Neural crest cell (in vitro differentiated cells): ENCODE measurements around the gene FEN1. TPM values are rescaled to one million over a fixed set of nuclear protein-coding genes. Genes with fewer than 3 reads are reported as not detected.

Experiments
- DNase-seq: peaks from one replicate; pipeline ENCODE4 v3.0.0; 2021; ENCODE audit warnings: low read depth, mixed read lengths, low spot score
- H3K27ac Mint-ChIP-seq: one replicate; pipeline ENCODE4 v1.8.0; 2021; ENCODE audit warnings: mild to moderate bottlenecking, mixed read lengths; ENCODE audit not compliant: unreplicated experiment
- H3K27me3 Mint-ChIP-seq: 2 replicates; pipeline ENCODE4 v1.8.0; 2021; ENCODE audit warnings: low read depth, mild to moderate bottlenecking, mixed read lengths
- H3K36me3 Mint-ChIP-seq: 2 replicates; pipeline ENCODE4 v1.8.0; 2021; ENCODE audit warnings: low read depth, mild to moderate bottlenecking, mixed read lengths
- H3K4me1 Mint-ChIP-seq: 2 replicates; pipeline ENCODE4 v1.8.0; 2021; ENCODE audit warnings: mixed read lengths
- H3K4me3 Mint-ChIP-seq: one replicate; pipeline ENCODE4 v1.8.0; 2021; ENCODE audit warnings: mild to moderate bottlenecking, mixed read lengths
- H3K9me3 Mint-ChIP-seq: 2 replicates; pipeline ENCODE4 v1.8.0; 2021; ENCODE audit warnings: mixed read lengths
- CTCF ChIP-seq: fragments of 200-600 bp; sonication (generic); conservative IDR thresholded peaks from 2 replicates; pipeline ENCODE4 v1.5.0; 2021; ENCODE audit warnings: antibody characterized with exemption, mild to moderate bottlenecking
- total RNA-seq: library from RNA; stranded (reverse); gene quantifications from 2 replicates; pipeline ENCODE4 v1.2.1, GENCODE V29; 2021

FEN1 gene
- total RNA-seq, 1 donor from 2014 or later: 99.6 TPM

GRCh38 chr11:61795876-61796526 is 3.3 kb downstream of the FEN1 start:
- Mint-ChIP-seq H3K27me3 (peaks cover 3% of the 10 kb centered on the region), H3K4me3 (peak overlapping the region; percentile 86), H3K4me1 (peaks cover 47% of the 10 kb centered on the region), H3K9me3 (no peaks in the 10 kb centered on the region), H3K36me3 (peaks cover 11% of the 10 kb centered on the region), H3K27ac (peak overlapping the region; percentile 9)
- no peak for TF ChIP-seq CTCF
- no peak for DNase-seq

- H3K36me3 Mint-ChIP-seq: peaks cover 11% of the 10 kb centered on the region
These were observed 4.7 kb downstream of the FEN1 start for GRCh38 chr11:61797263-61797944.

GRCh38 chr11:61799665-61800284 is 7.1 kb downstream of the FEN1 start:
- no peaks in the 10 kb centered on the region for H3K27me3 Mint-ChIP-seq
- peaks cover 22% of the 10 kb centered on the region for H3K4me1 Mint-ChIP-seq
- TF ChIP-seq CTCF: no peak
- H3K27ac Mint-ChIP-seq: no peak overlapping the region
- DNase-seq: no peak
- no peak overlapping the region for H3K4me3 Mint-ChIP-seq
- H3K36me3 Mint-ChIP-seq: peaks cover 24% of the 10 kb centered on the region
- no peaks in the 10 kb centered on the region for H3K9me3 Mint-ChIP-seq

More at GRCh38 chr11:61797263-61797944, 4.7 kb downstream of the FEN1 start:
- no peak overlapping the region for H3K27ac Mint-ChIP-seq
- peaks cover 2% of the 10 kb centered on the region for H3K27me3 Mint-ChIP-seq
- peaks cover 38% of the 10 kb centered on the region for H3K4me1 Mint-ChIP-seq
- H3K4me3 Mint-ChIP-seq: peak overlapping the region; percentile 86
- TF ChIP-seq CTCF: peak; percentile 92
- DNase-seq: peak; percentile 67
- no peaks in the 10 kb centered on the region for H3K9me3 Mint-ChIP-seq

- no peaks in the 10 kb centered on the region for H3K27me3 Mint-ChIP-seq
These were observed 7.9 kb downstream of the FEN1 start for GRCh38 chr11:61800331-61801281.

More at GRCh38 chr11:61800331-61801281, 7.9 kb downstream of the FEN1 start:
- H3K9me3 Mint-ChIP-seq: no peaks in the 10 kb centered on the region
- peaks cover 23% of the 10 kb centered on the region for H3K36me3 Mint-ChIP-seq
- no peak overlapping the region for H3K27ac Mint-ChIP-seq
- H3K4me1 Mint-ChIP-seq: peaks cover 16% of the 10 kb centered on the region
- H3K4me3 Mint-ChIP-seq: peak overlapping the region; percentile 16
- no peak for TF ChIP-seq CTCF
- DNase-seq: no peak
